Measurements from ENCODE around the gene PSMF1.

PSMF1 gene

DNA sequence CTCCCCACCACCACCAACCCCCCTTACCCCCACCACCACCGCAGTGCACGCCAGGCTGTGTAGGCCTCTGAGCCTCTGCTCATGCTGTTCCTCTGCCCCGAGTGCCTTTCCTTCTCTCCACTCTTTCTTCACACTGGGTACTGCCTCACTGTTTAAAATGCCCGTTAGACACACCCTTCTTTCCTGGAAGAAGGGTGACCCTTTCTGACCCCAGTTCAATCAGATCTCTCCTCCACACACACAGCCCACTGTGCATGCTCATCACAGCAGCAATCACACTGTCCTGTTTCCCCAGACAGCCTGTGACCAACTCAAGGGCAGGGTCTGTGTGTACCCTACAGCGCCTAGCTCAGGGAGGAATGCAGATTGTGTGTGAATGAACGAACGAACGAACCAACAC, 56.4 kb downstream of the PSMF1 start:
- CTCF ChIA-PET, result no interaction called here
- TF ChIP-seq FOXA1 (IDR thresholded peaks at IDR 0.05) (no peak), L3MBTL2 (conservative IDR thresholded peaks at IDR 0.05) (no peak)
- no peak for DNase-seq (ENCODE audit: extremely low spot score)
- POLR2A ChIA-PET, result no interaction called here

DNA sequence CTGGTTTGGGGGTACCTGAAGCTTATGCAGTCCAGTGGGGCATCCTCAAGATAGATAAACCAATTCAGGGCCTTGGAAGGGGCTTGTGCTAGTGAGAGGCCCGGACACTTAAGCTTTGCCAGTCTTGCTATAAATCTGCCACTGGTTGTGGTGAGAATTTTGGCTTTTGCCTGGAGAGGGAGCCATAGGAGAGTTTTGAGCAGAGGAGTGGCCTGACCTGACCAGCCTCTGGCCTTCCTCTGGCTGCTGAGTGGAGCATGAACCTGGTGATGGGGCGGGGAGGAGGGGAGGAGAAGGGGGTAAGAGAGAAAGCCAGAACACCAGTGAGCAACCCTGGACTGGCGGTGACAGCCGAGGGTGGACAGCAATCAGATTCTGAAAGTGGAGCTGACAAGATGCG, 59.3 kb downstream of the PSMF1 start:
- CTCF ChIA-PET, result no interaction called here
- peak; percentile 34 for DNase-seq (ENCODE audit: extremely low spot score)
- POLR2A ChIA-PET, result no interaction called here
- TF ChIP-seq, protein P1, sequence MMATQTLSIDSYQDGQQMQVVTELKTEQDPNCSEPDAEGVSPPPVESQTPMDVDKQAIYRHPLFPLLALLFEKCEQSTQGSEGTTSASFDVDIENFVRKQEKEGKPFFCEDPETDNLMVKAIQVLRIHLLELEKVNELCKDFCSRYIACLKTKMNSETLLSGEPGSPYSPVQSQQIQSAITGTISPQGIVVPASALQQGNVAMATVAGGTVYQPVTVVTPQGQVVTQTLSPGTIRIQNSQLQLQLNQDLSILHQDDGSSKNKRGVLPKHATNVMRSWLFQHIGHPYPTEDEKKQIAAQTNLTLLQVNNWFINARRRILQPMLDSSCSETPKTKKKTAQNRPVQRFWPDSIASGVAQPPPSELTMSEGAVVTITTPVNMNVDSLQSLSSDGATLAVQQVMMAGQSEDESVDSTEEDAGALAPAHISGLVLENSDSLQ (IDR thresholded peaks at IDR 0.05), result peak; percentile 51
- TF ChIP-seq ELF4 (IDR thresholded peaks at IDR 0.05), result no peak
- no peak for TF ChIP-seq SUZ12 (IDR thresholded peaks at IDR 0.05)

DNA sequence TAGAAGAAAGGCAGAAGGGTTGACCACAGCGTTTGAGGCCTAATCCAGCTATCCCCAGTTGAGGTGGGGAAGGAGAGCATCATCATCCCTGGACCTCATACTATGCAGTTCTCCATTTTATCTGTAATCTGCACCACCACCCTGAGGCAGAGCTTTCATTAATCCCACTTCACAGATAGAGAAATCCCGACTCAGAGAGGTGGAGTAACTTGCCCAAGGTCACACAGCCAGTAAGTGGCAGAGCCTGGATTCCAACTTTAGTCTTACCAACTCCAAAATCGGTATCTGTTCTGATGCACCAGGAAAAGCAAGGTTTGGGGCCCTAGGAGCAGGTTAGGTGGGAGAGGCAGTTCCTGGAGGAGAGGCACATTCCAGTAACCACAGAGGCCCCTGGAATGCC, 59.7 kb downstream of the PSMF1 start:
- ChIA-PET POLR2A (no interaction called here), CTCF (no interaction called here)
- TF ChIP-seq L3MBTL2 (conservative IDR thresholded peaks at IDR 0.05) (no peak), ZNF384 (IDR thresholded peaks at IDR 0.05) (no peak), FOXA1 (IDR thresholded peaks at IDR 0.05) (no peak), BHLHE40 (IDR thresholded peaks at IDR 0.05; ENCODE audit: borderline replicate concordance) (no peak), FOXK2 (IDR thresholded peaks at IDR 0.05) (no peak)
- TF ChIP-seq, protein P1 (IDR thresholded peaks at IDR 0.05), result no peak
- no peak for DNase-seq (ENCODE audit: extremely low spot score)

DNA sequence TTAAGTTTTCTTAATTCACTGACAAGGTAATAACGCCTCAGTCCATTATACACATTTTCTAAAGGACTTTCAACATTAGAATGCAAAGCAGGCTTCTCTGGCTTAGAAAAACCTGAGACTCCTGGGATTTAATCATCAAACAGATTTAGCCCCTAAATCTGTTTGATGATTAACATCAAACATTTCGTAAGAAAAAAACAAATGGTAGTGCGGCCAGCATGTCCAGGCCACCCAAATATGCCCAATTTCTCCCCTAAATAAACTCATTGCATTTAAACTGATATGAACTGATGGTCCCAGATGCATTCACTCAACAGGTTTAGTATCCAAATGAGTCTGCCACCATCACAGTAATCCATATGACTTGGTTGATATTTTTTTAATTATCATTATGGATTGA, 60.2 kb downstream of the PSMF1 start:
- ChIA-PET CTCF (no interaction called here), POLR2A (no interaction called here)
- no peak for TF ChIP-seq NFRKB (IDR thresholded peaks at IDR 0.05)
- no peak for TF ChIP-seq FOXM1 (IDR thresholded peaks at IDR 0.05; ENCODE audit: borderline replicate concordance)
- no peak for TF ChIP-seq SUZ12 (IDR thresholded peaks at IDR 0.05)
- TF ChIP-seq, protein P1 (IDR thresholded peaks at IDR 0.05), result no peak
- TF ChIP-seq ZNF384 (IDR thresholded peaks at IDR 0.05), result no peak
- TF ChIP-seq BHLHE40 (IDR thresholded peaks at IDR 0.05; ENCODE audit: borderline replicate concordance), result no peak
- TF ChIP-seq FOXA1 (IDR thresholded peaks at IDR 0.05), result no peak
- TF ChIP-seq CTBP1 (IDR thresholded peaks at IDR 0.05; ENCODE audit: borderline replicate concordance), result no peak
- no peak for TF ChIP-seq HDGF (IDR thresholded peaks at IDR 0.05; ENCODE audit: borderline replicate concordance)
- TF ChIP-seq L3MBTL2 (conservative IDR thresholded peaks at IDR 0.05), result no peak
- no peak for TF ChIP-seq ELF4 (IDR thresholded peaks at IDR 0.05)
- TF ChIP-seq LEF1 (IDR thresholded peaks at IDR 0.05; ENCODE audit: borderline replicate concordance), result no peak
- no peak for TF ChIP-seq SP1 (IDR thresholded peaks at IDR 0.05)
- TF ChIP-seq FOXK2 (IDR thresholded peaks at IDR 0.05), result no peak
- no peak for DNase-seq (ENCODE audit: extremely low spot score)

DNA sequence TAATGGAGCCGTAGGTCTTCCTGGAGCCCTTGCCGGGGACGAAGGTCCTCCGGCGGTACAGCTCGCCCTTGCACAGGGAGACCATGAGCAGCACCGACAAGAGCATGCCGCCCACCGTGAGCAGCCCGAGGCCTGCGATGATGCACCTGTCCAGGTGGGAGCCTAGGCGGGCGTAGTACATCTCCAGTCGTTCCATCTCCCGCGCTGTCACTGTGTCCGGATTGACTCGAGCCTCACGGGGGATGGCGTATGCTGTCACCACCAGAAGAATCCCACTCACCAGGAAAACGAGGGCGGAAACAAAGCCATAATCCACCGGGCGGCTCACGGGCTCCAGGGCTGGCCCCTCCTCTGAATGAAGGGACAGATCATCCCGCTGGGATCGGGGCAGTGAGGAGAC, 62.5 kb downstream of the PSMF1 start:
- ChIA-PET POLR2A (no interaction called here), CTCF (no interaction called here)
- TF ChIP-seq, protein P1 (IDR thresholded peaks at IDR 0.05), result no peak
- TF ChIP-seq HDGF (IDR thresholded peaks at IDR 0.05; ENCODE audit: borderline replicate concordance) (no peak), TARDBP (IDR thresholded peaks at IDR 0.05) (no peak), NFRKB (IDR thresholded peaks at IDR 0.05) (no peak), ZNF384 (IDR thresholded peaks at IDR 0.05) (no peak)
- no peak for DNase-seq (ENCODE audit: extremely low spot score)

DNA sequence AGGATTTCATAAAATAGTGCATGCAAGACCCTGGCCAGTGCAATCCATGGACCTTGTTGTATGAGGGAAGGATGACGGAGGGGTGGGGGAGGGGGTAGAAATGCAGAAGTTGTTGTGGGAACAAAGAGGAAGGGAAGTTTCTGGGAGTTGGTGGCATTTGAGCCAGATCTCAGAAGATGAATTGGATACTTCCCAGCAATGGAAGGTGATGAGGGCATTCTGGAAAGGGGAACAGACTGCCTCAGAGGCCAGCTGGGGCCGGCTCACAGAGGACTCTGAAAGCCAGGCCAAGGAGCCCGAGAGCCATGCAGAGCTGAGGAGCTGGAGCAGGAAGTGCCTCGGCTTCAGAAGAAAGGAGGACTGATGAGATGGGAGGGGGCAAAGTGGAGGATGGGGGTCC, 63.7 kb downstream of the PSMF1 start:
- ChIA-PET POLR2A (no interaction called here), CTCF (no interaction called here)
- no peak for DNase-seq (ENCODE audit: extremely low spot score)
- TF ChIP-seq LEF1 (IDR thresholded peaks at IDR 0.05; ENCODE audit: borderline replicate concordance) (no peak), L3MBTL2 (conservative IDR thresholded peaks at IDR 0.05) (no peak), CTBP1 (IDR thresholded peaks at IDR 0.05; ENCODE audit: borderline replicate concordance) (no peak), FOXK2 (IDR thresholded peaks at IDR 0.05) (no peak), ZNF384 (IDR thresholded peaks at IDR 0.05) (no peak), BHLHE40 (IDR thresholded peaks at IDR 0.05; ENCODE audit: borderline replicate concordance) (no peak), TARDBP (IDR thresholded peaks at IDR 0.05) (no peak), FOXM1 (IDR thresholded peaks at IDR 0.05; ENCODE audit: borderline replicate concordance) (no peak), SUZ12 (IDR thresholded peaks at IDR 0.05) (no peak), FOXA1 (IDR thresholded peaks at IDR 0.05) (no peak), ELF4 (IDR thresholded peaks at IDR 0.05) (no peak), SP1 (IDR thresholded peaks at IDR 0.05) (no peak), NFRKB (IDR thresholded peaks at IDR 0.05) (no peak), HDGF (IDR thresholded peaks at IDR 0.05; ENCODE audit: borderline replicate concordance) (no peak), ARNT (IDR thresholded peaks at IDR 0.05) (no peak)
- TF ChIP-seq, protein P1 (IDR thresholded peaks at IDR 0.05), result no peak
